Natural killer cell (primary cell): Measurements from ENCODE around the gene OR2H1. TPM values are rescaled to one million over a fixed set of nuclear protein-coding genes. Genes with fewer than 3 reads are reported as not detected.

Source experiments
- ATAC-seq, 3 donors: fragments of 150-1000 bp in 2 of 3; fragments of 200-7000 bp in 1 of 3; cut with Tn5 transposase; 1 replicate in 1 of 3; 2 replicates in 2 of 3; pipeline ENCODE4 v1.10.0; 2021; ENCODE audit warnings: mild to moderate bottlenecking in 2 of 3, moderate library complexity in 2 of 3
- DNase-seq, 2 donors: peaks; one replicate each; pipeline versions ENCODE4 v3.0.0 to v3.0.0-alpha.2; 2013 to 2021; ENCODE audit warnings: mixed read lengths in 1 of 2
- H3K27ac ChIP-seq: one replicate; pipeline ENCODE4 v1.5.1; 2013; ENCODE audit warnings: mild to moderate bottlenecking, low read length
- H3K27me3 ChIP-seq: one replicate; pipeline ENCODE4 v1.6.1; 2013; ENCODE audit warnings: low read length; ENCODE audit not compliant: control insufficient read depth, insufficient read depth
- H3K36me3 ChIP-seq: one replicate; pipeline ENCODE4 v1.6.1; 2013; ENCODE audit warnings: low read length; ENCODE audit not compliant: control insufficient read depth, insufficient read depth
- H3K4me1 ChIP-seq: one replicate; pipeline ENCODE4 v1.6.1; 2013; ENCODE audit warnings: low read length; ENCODE audit not compliant: control insufficient read depth, insufficient read depth
- H3K4me3 ChIP-seq: one replicate; pipeline ENCODE4 v1.5.1; 2013; ENCODE audit warnings: low read length
- H3K9me3 ChIP-seq: one replicate; pipeline ENCODE4 v1.6.1; 2013; ENCODE audit warnings: low read length; ENCODE audit not compliant: control insufficient read depth, insufficient read depth
- H3K27ac Mint-ChIP-seq, 2 donors: one replicate each; pipeline ENCODE4 v1.8.0; 2022; ENCODE audit warnings: mild to moderate bottlenecking in 2 of 2, mixed read lengths in 2 of 2, moderate library complexity in 1 of 2
- H3K27me3 Mint-ChIP-seq, 2 donors: one replicate each; pipeline ENCODE4 v1.8.0; 2022; ENCODE audit warnings: low read depth in 2 of 2, mixed read lengths in 2 of 2
- H3K36me3 Mint-ChIP-seq: one replicate; pipeline ENCODE4 v1.8.0; 2022; ENCODE audit warnings: mixed read lengths
- H3K4me1 Mint-ChIP-seq, 2 donors: one replicate each; pipeline ENCODE4 v1.8.0; 2022; ENCODE audit warnings: mixed read lengths in 2 of 2
- H3K4me3 Mint-ChIP-seq: one replicate; pipeline ENCODE4 v1.8.0; 2022; ENCODE audit warnings: mild to moderate bottlenecking, moderate library complexity, mixed read lengths
- H3K9me3 Mint-ChIP-seq, 2 donors: one replicate each; pipeline ENCODE4 v1.8.0; 2022; ENCODE audit warnings: mixed read lengths in 2 of 2
- CTCF ChIP-seq: fragments of 200-600 bp; IDR thresholded peaks from one replicate; pipeline ENCODE4 v1.8.0; 2022; ENCODE audit warnings: antibody characterized with exemption
- WGBS: methylation state at CpG from one replicate; pipeline ENCODE4 v1.1.7; 2013; ENCODE audit warnings: missing lambda C conversion rate; ENCODE audit not compliant: insufficient coverage; 5-methylcytosine and 5-hydroxymethylcytosine counted together
- intact Hi-C: fragments of 100-400 bp; cut with micrococcal nuclease; formaldehyde crosslinking; loops from one replicate; pipeline ENCODE4 v1.14.2; 2022
- total RNA-seq, 4 donors: library from RNA; stranded (reverse); fragments of 120-200 nt in 1 of 4; gene quantifications; one replicate each; pipeline versions ENCODE4 v1.2.3 to v1.2.4, GENCODE V29; 2013 to 2022

OR2H1 gene
- total RNA-seq, 3 donors from 2014 or later (not counting 1 experiment from before 2014, with no cell fraction given) = not detected

GRCh38 chr6:29491574-29491973 is 34.6 kb downstream of the OR2H1 start:
- Histone ChIP-seq H3K36me3 (no peaks in the 10 kb centered on the region), H3K9me3 (no peaks in the 10 kb centered on the region), H3K27me3 (no peaks in the 10 kb centered on the region), H3K4me3 (no peak overlapping the region), H3K27ac (no peak overlapping the region), H3K4me1 (no peaks in the 10 kb centered on the region)
- no peak for TF ChIP-seq CTCF
- H3K27me3 Mint-ChIP-seq = peaks cover 6 to 26% of the 10 kb centered on the region in 2 donors
- intact Hi-C loops = no loop called here
- H3K9me3 Mint-ChIP-seq = no peaks in the 10 kb centered on the region
- H3K36me3 Mint-ChIP-seq = no peaks in the 10 kb centered on the region
- no peak overlapping the region for H3K4me3 Mint-ChIP-seq
- WGBS = 96% methylated on average over 3 of the region's 4 CpGs
- ATAC-seq (no peak), DNase-seq (no peak)
- H3K27ac Mint-ChIP-seq = no peak overlapping the region
- H3K4me1 Mint-ChIP-seq = no peaks in the 10 kb centered on the region

GRCh38 chr6:29493261-29493660 is 36.3 kb downstream of the OR2H1 start:
- Histone ChIP-seq H3K4me1 (no peaks in the 10 kb centered on the region), H3K4me3 (no peak overlapping the region), H3K36me3 (no peaks in the 10 kb centered on the region), H3K27ac (no peak overlapping the region), H3K9me3 (no peaks in the 10 kb centered on the region), H3K27me3 (no peaks in the 10 kb centered on the region)
- no peaks in the 10 kb centered on the region for H3K4me1 Mint-ChIP-seq
- peaks cover 6 to 16% of the 10 kb centered on the region in 2 donors for H3K27me3 Mint-ChIP-seq
- H3K27ac Mint-ChIP-seq = no peak overlapping the region
- H3K9me3 Mint-ChIP-seq = no peaks in the 10 kb centered on the region
- TF ChIP-seq CTCF = no peak
- intact Hi-C loops = no loop called here
- DNase-seq (no peak), ATAC-seq (no peak)
- H3K36me3 Mint-ChIP-seq = no peaks in the 10 kb centered on the region
- WGBS = 78% methylated on average over 1 of the region's 2 CpGs
- H3K4me3 Mint-ChIP-seq = no peak overlapping the region

- Histone ChIP-seq H3K36me3 (no peaks in the 10 kb centered on the region), H3K4me1 (no peaks in the 10 kb centered on the region), H3K27ac (no peak overlapping the region), H3K9me3 (no peaks in the 10 kb centered on the region), H3K27me3 (no peaks in the 10 kb centered on the region), H3K4me3 (no peak overlapping the region)
- TF ChIP-seq CTCF = no peak
- H3K4me3 Mint-ChIP-seq = no peak overlapping the region
- ATAC-seq = no peak
- no peak for DNase-seq
- no peaks in the 10 kb centered on the region for H3K4me1 Mint-ChIP-seq
- intact Hi-C loops = no loop called here
- no peaks in the 10 kb centered on the region for H3K36me3 Mint-ChIP-seq
- no peaks in the 10 kb centered on the region for H3K9me3 Mint-ChIP-seq
- H3K27me3 Mint-ChIP-seq = peaks cover 6 to 24% of the 10 kb centered on the region in 2 donors
- WGBS = 78% methylated on average over 2 of the region's 2 CpGs
- no peak overlapping the region for H3K27ac Mint-ChIP-seq
These were observed 37.2 kb downstream of the OR2H1 start for GRCh38 chr6:29494131-29494530.

- Mint-ChIP-seq H3K27ac (no peak overlapping the region), H3K9me3 (no peaks in the 10 kb centered on the region), H3K36me3 (no peaks in the 10 kb centered on the region), H3K4me1 (no peaks in the 10 kb centered on the region), H3K27me3 (peaks cover 5 to 34% of the 10 kb centered on the region in 2 donors), H3K4me3 (no peak overlapping the region)
- no peak for TF ChIP-seq CTCF
- Histone ChIP-seq H3K9me3 (no peaks in the 10 kb centered on the region), H3K36me3 (no peaks in the 10 kb centered on the region), H3K27ac (no peak overlapping the region), H3K4me3 (no peak overlapping the region), H3K4me1 (no peaks in the 10 kb centered on the region), H3K27me3 (no peaks in the 10 kb centered on the region)
- DNase-seq (no peak), ATAC-seq (no peak)
- intact Hi-C loops = no loop called here
- WGBS = 88% methylated on average over 4 of the region's 4 CpGs
These were observed 38.6 kb downstream of the OR2H1 start for GRCh38 chr6:29495571-29495970.
